ENCODE data around the gene TP63.
A peak's percentile ranks its signal among the peaks of the same experiment; 100 is the strongest.

The TP63 gene

DNA sequence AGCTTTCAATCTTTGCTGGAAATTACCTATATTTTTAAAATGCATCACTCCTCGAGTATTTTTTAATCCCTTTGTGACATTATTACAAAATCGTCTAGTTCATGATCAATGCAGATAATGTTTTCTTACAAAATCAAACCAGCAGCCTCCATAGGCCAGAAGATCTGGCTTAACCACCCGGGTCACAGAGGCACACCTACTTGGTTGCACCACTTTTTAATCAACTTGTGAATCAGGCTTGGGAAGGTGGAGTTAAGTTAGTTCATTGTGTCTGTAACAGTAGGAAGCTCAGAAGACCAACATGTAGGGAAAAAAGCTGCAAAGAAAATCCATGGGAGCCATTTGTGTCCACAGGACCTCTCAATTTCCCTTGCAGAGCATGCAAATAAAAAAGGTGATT lies 148.0 kb downstream of the TP63 start:
- DNase-seq (ENCODE audit: low read depth), result no peak

GRCh38 chr3:189780546-189781270 lies 149.5 kb downstream of the TP63 start:
- no peak for DNase-seq (ENCODE audit: low read depth)

DNA sequence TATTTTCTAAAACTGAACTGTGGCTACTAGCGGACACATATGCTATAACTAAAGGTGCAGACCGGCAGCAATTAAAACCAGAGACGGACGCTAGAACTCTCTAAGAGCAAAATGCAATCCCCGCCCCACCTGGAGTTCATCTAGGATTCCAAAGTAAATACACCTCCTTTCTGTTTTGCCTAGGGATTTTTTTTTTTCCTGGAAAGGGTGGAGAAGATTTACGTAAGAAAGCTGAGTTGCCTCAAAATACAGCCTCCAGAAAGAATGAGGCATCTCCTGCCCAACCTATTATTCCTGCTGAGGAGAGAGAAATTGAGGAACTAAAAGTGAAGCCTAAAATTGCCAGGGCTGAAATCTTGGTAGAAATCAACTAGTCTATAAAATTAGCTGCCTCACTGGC lies 150.2 kb downstream of the TP63 start:
- DNase-seq (ENCODE audit: low read depth), result no peak

DNA sequence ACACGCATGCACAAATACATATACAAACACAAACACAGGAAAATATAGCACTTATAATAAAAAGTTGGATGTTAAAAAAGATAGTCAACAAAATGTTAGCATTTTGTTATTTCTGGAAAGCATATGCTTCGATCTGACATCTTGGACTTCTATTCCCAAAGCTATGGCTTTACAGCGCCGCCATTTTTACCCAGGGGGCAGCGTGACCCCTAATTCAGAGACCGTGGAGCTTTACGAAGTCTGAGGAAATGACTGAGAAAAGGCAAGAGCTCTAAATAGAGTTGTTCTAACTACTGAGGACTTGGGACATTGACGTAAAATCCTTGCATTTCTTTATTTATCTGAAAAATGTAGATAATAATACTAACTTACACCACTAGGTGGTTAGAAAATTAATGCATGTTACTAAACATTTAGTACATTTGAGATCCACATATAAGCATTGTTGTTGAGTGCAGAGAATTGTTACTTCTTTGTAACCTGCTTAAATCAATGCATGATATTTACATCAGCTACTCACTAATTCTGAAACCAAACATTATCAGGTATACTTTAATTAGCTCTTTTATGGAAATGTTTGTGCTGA lies 155.4 kb downstream of the TP63 start:
- no peak for DNase-seq (ENCODE audit: low read depth)

DNA sequence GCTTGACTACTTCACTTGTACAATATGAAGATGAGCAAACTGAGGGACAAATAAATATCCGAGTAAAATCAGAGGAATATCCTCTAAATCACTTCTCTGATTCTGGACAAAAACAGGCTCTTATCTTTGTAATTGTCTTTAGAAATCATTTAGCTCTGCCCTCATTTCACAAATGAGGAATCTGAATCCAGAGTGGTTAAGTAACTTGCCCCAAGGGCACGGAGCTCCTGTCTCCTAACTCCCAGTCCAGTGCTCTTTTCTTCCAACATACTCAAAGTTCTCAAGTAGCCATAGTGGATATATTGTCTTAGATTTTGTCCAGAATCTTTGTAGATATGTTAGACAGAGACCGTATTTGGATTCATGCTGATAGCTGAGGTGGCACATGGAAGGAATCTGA lies 156.0 kb downstream of the TP63 start:
- DNase-seq (ENCODE audit: low read depth), result no peak

- DNase-seq (ENCODE audit: low read depth), result peak; percentile 34
Measured at GRCh38 chr3:189787632-189788031, 156.4 kb downstream of the TP63 start.

DNA sequence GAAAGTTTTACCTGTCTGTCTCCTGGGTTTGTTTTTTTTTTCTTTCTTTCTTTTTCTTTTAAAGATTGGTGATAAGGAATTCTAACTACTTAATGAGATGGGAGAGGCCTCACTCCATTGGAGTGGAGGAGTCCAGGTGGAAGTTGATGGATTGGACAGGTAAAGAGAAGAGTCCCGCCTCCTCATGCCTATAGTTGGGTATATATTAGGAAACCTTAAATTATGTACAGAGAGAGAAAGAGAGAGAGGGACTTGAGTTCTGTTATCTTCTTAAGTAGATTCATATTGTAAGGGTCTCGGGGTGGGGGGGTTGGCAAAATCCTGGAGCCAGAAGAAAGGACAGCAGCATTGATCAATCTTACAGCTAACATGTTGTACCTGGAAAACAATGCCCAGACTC lies 158.2 kb downstream of the TP63 start:
- no peak for DNase-seq (ENCODE audit: low read depth)

DNA sequence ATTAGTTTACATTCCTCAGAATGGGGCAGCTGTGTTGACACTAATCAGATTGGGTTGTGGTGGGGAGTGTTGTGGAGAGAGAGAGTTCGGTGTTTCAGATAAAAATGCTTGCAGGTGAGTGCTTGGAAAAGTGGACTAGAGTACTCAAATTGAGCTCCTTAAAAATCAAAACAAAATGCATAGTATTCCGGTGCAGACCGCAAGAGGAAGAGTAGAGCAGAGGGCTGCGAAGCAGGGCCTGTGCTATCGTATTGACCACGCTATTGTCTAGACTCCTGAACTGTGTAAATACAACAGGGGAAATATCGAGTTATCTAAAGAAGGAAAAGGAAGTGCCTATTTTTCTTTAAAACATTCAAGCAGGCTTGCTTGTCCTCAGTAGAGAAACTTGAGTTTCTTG lies 159.5 kb downstream of the TP63 start:
- DNase-seq (ENCODE audit: low read depth), result no peak

GRCh38 chr3:189792046-189792929 lies 161.1 kb downstream of the TP63 start:
- DNase-seq (ENCODE audit: low read depth), result no peak

GRCh38 chr3:189794518-189794917 lies 163.3 kb downstream of the TP63 start:
- no peak for DNase-seq (ENCODE audit: low read depth)

DNA sequence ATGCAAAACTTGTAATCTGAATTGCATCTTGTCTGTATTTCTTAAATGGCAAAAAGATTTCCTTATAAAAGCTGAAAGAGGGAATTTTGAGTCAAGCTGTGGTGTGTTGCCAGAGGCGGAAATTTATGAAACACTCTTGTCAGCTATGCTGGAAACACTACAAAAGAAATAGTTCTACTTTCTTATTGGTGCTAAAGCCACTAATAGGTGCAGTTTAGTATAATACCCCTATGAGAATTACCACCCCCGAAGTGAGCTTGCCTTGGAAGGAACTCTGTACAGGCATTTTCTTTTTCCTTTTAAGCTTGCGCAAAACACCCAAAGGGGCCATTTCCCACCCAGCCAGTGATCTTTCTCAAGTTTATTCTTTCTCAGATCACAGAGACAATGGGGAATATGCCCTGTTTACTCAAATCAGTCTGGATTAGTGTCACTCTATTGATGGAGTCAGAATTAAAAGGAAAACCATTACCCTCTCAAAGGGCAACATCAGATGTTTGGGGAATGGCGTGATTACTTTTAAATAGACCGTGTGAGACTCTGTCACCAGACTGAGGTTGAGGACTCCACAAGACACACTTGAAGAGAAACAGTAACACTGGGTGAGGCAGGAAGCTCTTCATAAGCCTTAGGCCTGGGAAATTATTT lies 166.0 kb downstream of the TP63 start:
- no peak for DNase-seq (ENCODE audit: low read depth)

- no peak for DNase-seq (ENCODE audit: low read depth)
Measured at GRCh38 chr3:189799366-189799765, 168.2 kb downstream of the TP63 start.

DNA sequence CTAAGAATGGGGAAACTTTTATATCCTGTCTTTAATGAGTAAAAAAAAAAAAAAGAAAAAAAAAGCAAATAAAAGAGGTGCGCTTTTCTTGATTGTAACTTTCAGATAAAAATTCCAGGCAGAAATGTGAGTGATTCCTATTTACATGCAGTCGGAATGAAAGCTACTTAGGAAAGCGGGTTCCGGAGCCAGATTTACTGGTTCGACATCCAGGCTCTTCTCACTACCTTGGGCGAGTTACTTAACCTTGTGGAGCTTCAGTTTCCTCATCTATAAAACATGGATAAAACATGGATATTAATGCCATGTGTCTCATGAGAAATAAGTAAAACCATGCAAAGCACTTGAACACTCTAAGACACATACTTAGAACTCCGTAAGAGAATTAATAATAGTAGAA lies 169.2 kb downstream of the TP63 start:
- no peak for DNase-seq (ENCODE audit: low read depth)

- DNase-seq (ENCODE audit: low read depth), result no peak
Measured at GRCh38 chr3:189803254-189803653, 172.1 kb downstream of the TP63 start.

DNA sequence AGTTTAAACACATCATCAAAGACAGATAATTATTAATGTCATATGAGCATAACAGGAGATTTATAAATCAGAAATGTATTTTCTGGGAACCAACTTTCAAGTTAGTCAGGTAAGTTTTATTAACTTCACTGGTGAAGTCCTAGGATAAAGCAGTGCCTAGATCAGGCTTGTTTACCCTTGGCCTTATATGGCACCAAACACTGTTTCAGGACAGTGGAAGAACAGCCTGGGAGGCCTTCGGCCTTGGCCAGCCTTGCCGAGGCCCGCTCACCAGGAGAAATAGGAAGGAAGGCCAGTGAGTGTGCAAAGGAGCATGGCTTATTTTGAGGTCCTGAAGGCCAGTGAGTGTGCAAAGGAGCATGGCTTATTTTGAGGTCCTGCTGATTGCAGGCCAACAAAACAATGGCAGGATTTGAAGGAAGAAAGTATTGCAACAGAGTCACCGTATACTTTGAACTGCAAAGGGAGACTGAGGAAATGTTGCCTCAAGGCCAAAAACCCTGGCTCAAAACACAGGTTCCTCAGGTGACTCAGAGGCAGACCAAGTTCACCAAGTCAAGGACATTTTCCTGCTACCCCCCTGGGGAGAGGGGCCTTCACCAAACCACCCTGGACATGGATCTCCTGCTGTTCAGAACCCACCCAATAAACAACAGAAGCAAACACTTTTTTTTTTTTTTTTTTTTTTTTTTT lies 174.3 kb downstream of the TP63 start:
- no peak for DNase-seq (ENCODE audit: low read depth)

- peak; percentile 21 for DNase-seq (ENCODE audit: low read depth)
Measured at GRCh38 chr3:189806171-189806951, 175.2 kb downstream of the TP63 start.

- DNase-seq (ENCODE audit: low read depth), result no peak
Measured at GRCh38 chr3:189808246-189809007, 177.2 kb downstream of the TP63 start.

- no peak for DNase-seq (ENCODE audit: low read depth)
Measured at GRCh38 chr3:189809583-189809982, 178.4 kb downstream of the TP63 start.

- DNase-seq (ENCODE audit: low read depth), result no peak
Measured at GRCh38 chr3:189812806-189813465, 181.7 kb downstream of the TP63 start.

All from EH (cell line).